ENCODE measurements around the gene TMEM201. TPM values are rescaled to one million over a fixed set of nuclear protein-coding genes. Genes with fewer than 3 reads are reported as not detected.

Gene TMEM201
- total and polyA plus RNA-seq, 2 of the 13 experiments (the other 11 are each of a cell fraction or from before 2014, with no cell fraction given) = 1.5 to 8.2 TPM

DNA sequence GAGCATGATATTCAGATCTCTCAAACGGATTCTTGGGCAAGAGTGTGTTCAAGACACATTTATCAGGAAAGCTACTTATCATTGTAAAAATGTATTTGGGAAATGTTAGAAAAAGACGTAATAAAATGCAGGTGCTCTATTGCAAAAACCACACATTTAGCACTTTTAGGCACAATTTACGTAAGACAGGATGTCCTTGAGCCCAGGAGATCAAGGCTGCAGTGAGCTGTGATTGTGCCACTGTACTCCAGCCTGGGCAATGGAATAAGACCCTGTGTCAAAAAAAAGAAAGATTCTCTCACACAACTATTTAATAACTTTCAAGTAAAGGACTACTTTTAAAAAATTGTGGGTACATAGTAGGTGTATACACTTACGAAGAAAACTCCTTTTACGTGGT is 31.1 kb upstream of the TMEM201 start (continued):
- TF ChIP-seq KIAA2018 (CRISPR knock-in tag; IDR thresholded peaks at IDR 0.05; ENCODE audit: borderline replicate concordance) (no peak), ISL2 (CRISPR knock-in tag; IDR thresholded peaks at IDR 0.05) (peak; percentile 55; the same call in 1 of the 2 replicates), YEATS4 (CRISPR knock-in tag; IDR thresholded peaks at IDR 0.05; ENCODE audit: borderline replicate concordance) (no peak), ZBTB37 (CRISPR knock-in tag; IDR thresholded peaks at IDR 0.05) (no peak), SRF (IDR thresholded peaks at IDR 0.05; ENCODE audit: low read depth, low read length) (no peak), ZNF670 (CRISPR knock-in tag; IDR thresholded peaks at IDR 0.05; ENCODE audit: borderline replicate concordance) (no peak), ZNF121 (CRISPR knock-in tag; IDR thresholded peaks at IDR 0.05) (0 out of 2 replicates have a peak, but pooled peaks have one; percentile 9), FOXO1 (CRISPR knock-in tag; IDR thresholded peaks at IDR 0.05) (0 out of 2 replicates have a peak, but pooled peaks have one; percentile 24), SMAD9 (CRISPR knock-in tag; IDR thresholded peaks at IDR 0.05) (no peak), ZNF567 (CRISPR knock-in tag; IDR thresholded peaks at IDR 0.05; ENCODE audit: borderline replicate concordance) (no peak), NRL (CRISPR knock-in tag; IDR thresholded peaks at IDR 0.05; ENCODE audit: borderline replicate concordance) (no peak), FOXA3 (CRISPR knock-in tag; IDR thresholded peaks at IDR 0.05) (peak; percentile 44; the same call in 1 of the 2 replicates)
- TF ChIP-seq, protein P1, sequence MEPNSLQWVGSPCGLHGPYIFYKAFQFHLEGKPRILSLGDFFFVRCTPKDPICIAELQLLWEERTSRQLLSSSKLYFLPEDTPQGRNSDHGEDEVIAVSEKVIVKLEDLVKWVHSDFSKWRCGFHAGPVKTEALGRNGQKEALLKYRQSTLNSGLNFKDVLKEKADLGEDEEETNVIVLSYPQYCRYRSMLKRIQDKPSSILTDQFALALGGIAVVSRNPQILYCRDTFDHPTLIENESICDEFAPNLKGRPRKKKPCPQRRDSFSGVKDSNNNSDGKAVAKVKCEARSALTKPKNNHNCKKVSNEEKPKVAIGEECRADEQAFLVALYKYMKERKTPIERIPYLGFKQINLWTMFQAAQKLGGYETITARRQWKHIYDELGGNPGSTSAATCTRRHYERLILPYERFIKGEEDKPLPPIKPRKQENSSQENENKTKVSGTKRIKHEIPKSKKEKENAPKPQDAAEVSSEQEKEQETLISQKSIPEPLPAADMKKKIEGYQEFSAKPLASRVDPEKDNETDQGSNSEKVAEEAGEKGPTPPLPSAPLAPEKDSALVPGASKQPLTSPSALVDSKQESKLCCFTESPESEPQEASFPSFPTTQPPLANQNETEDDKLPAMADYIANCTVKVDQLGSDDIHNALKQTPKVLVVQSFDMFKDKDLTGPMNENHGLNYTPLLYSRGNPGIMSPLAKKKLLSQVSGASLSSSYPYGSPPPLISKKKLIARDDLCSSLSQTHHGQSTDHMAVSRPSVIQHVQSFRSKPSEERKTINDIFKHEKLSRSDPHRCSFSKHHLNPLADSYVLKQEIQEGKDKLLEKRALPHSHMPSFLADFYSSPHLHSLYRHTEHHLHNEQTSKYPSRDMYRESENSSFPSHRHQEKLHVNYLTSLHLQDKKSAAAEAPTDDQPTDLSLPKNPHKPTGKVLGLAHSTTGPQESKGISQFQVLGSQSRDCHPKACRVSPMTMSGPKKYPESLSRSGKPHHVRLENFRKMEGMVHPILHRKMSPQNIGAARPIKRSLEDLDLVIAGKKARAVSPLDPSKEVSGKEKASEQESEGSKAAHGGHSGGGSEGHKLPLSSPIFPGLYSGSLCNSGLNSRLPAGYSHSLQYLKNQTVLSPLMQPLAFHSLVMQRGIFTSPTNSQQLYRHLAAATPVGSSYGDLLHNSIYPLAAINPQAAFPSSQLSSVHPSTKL (CRISPR knock-in tag; IDR thresholded peaks at IDR 0.05) = peak; percentile 83
- TF ChIP-seq, protein P2, sequence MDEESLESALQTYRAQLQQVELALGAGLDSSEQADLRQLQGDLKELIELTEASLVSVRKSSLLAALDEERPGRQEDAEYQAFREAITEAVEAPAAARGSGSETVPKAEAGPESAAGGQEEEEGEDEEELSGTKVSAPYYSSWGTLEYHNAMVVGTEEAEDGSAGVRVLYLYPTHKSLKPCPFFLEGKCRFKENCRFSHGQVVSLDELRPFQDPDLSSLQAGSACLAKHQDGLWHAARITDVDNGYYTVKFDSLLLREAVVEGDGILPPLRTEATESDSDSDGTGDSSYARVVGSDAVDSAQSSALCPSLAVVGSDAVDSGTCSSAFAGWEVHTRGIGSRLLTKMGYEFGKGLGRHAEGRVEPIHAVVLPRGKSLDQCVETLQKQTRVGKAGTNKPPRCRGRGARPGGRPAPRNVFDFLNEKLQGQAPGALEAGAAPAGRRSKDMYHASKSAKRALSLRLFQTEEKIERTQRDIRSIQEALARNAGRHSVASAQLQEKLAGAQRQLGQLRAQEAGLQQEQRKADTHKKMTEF (CRISPR knock-in tag; IDR thresholded peaks at IDR 0.05) = peak; percentile 36; the same call in 1 of the 2 replicates
